PFSK-1 (cell line): ENCODE measurements around the gene STRN.

ENCODE experiments used
- FOXP2 ChIP-seq: optimal IDR thresholded peaks from 2 replicates; pipeline ENCODE3; 2011; ENCODE audit warnings: borderline replicate concordance, control low read depth, inconsistent platforms; ENCODE audit not compliant: insufficient read depth; ENCODE audit errors: extremely low read length, extremely low read depth
- POLR2AphosphoS5 ChIP-seq: IDR thresholded peaks from 2 replicates; pipeline ENCODE4 v1.6.1; 2012; ENCODE audit warnings: low read depth, mild to moderate bottlenecking, control low read depth, low read length, moderate library complexity
- REST ChIP-seq, 2 experiments: IDR thresholded peaks; 2 replicates each; pipeline versions ENCODE4 v1.6.1 to v1.8.0; 2011 to 2012; ENCODE audit warnings: low read depth in 2 of 2, low read length in 2 of 2, control low read depth in 1 of 2, inconsistent platforms in 1 of 2, mild to moderate bottlenecking in 1 of 2, moderate library complexity in 1 of 2; ENCODE audit not compliant: insufficient read depth in 1 of 2
- SIN3A ChIP-seq: IDR thresholded peaks from 2 replicates; pipeline ENCODE4 v1.6.1; 2012; ENCODE audit warnings: mild to moderate bottlenecking, low read length, moderate library complexity, borderline replicate concordance; ENCODE audit not compliant: insufficient read depth
- TAF1 ChIP-seq: IDR thresholded peaks from 2 replicates; pipeline ENCODE4 v1.6.1; 2012; ENCODE audit warnings: low read length, control low read depth, borderline replicate concordance; ENCODE audit not compliant: insufficient read depth

Gene STRN

DNA sequence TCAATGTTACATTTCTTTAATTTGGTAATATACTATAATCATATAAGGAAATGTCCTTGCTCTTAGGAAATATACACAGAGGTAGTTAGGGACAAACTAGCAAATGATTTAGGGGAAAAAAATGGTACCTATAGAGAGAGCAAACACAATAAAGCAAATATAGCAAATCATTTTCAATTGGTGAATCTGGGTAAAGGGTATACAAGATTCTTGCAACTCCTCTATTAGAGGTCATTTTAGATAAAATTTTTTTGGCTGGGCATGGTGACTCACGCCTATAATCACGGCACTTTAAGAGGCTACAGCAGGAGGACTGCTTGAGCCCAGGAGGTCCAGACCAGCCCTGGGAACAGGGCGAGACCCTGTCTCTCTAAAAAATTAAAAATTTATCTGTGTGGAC, 44.4 kb downstream of the STRN start:
- TF ChIP-seq FOXP2 = no peak
- no peak for TF ChIP-seq SIN3A
- TF ChIP-seq REST (IDR thresholded peaks at IDR 0.05; ENCODE audit: insufficient read depth in 1 of 2, low read depth in 2 of 2, low read length in 2 of 2) = no peak

DNA sequence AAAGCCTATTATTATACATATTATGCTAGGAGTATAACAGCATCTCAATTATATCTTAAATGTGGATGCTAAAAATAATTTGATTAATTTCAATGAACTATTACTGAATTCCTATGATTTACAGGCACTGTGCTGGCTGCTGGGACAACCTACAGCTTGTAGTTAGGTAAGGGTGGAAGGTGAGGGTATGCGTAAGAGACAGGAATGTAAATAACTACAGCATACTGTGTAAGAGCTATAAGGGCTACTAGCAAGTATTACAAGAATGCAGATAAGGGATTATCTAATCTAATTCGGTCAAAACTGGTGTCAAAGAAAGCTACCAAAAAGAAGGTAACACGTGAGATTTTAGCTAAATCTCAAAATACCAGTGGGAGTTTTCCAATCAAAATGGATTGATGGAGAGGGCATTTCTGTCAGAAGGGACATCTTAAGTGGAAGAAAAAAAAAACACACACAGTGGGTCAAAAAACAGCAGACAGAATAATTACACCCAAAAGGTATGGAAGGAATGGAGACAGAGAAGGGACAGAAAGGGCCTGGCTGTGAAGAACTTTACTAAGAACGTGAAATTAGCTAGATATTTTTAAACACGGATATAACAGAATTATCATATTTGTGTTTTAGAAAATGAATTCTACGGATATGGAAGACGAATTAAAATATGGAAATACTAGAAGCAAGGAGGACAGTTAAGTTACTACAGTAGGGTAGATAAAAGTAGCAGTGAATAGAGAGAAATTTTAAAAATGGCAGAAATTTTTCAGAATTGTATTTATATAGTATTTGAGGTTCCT, 47.1 kb downstream of the STRN start:
- TF ChIP-seq FOXP2 (no peak), SIN3A (no peak), POLR2AphosphoS5 (no peak), REST (IDR thresholded peaks at IDR 0.05; ENCODE audit: insufficient read depth in 1 of 2, low read depth in 2 of 2, low read length in 2 of 2) (no peak)

GRCh38 chr2:36918307-36918706, 48.0 kb downstream of the STRN start:
- TF ChIP-seq REST (IDR thresholded peaks at IDR 0.05; ENCODE audit: insufficient read depth in 1 of 2, low read depth in 2 of 2, low read length in 2 of 2) (no peak), SIN3A (no peak), TAF1 (no peak), FOXP2 (no peak), POLR2AphosphoS5 (no peak)

DNA sequence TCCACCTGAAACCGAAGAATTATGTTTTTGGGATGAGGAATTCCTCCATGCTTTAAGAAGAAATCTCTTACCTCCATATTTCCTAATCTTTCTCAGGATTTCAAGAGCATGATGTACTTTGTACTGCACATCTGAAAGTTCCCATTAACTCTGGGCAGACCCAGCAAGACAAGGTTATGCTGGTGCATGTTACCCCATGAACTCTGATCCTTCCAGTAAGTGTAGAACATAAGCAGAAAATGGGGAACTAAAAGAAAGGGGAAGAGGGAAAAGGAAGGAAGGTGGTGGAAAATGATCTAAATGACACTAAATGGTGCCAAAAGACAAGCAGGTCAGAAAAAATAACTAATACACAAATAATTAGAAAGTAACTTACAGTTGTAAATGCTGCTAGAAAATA, 50.7 kb downstream of the STRN start:
- TF ChIP-seq POLR2AphosphoS5 = no peak
- no peak for TF ChIP-seq TAF1
- no peak for TF ChIP-seq SIN3A
- TF ChIP-seq REST (IDR thresholded peaks at IDR 0.05; ENCODE audit: insufficient read depth in 1 of 2, low read depth in 2 of 2, low read length in 2 of 2) = no peak
- TF ChIP-seq FOXP2 = no peak

GRCh38 chr2:36912695-36913094, 53.6 kb downstream of the STRN start:
- TF ChIP-seq TAF1 (no peak), FOXP2 (no peak), REST (IDR thresholded peaks at IDR 0.05; ENCODE audit: insufficient read depth in 1 of 2, low read depth in 2 of 2, low read length in 2 of 2) (no peak), SIN3A (no peak), POLR2AphosphoS5 (no peak)
